A549 (cell line): ENCODE measurements around the gene HOGA1.

Experiments used
- CBX2 ChIP-seq: fragments of 200-600 bp; sonication (generic); IDR thresholded peaks from 2 replicates; pipeline ENCODE4 v1.6.1; 2016; ENCODE audit warnings: low read depth, mild to moderate bottlenecking, borderline replicate concordance
- CHD4 ChIP-seq: fragments of 200-600 bp; sonication (generic); IDR thresholded peaks from 2 replicates; pipeline ENCODE4 v1.6.1; 2016; ENCODE audit warnings: antibody characterized with exemption, mild to moderate bottlenecking, borderline replicate concordance
- CTCF ChIP-seq: fragments of >200 bp; sonication (Bioruptor Twin); formaldehyde crosslinking; IDR thresholded peaks from 3 replicates; pipeline ENCODE4 v1.5.1; 2016
- EHF ChIP-seq: fragments of 250-450 bp; sonication (Bioruptor Pico); IDR thresholded peaks from 2 replicates; pipeline ENCODE4 v1.5.0; 2020; ENCODE audit warnings: mild to moderate bottlenecking
- FOSB ChIP-seq: fragments of 250-450 bp; sonication (Bioruptor Pico); IDR thresholded peaks from 2 replicates; pipeline ENCODE4 v1.5.0; 2020; ENCODE audit warnings: mild to moderate bottlenecking, moderate library complexity
- JUN ChIP-seq, 2 experiments: fragments of >200 bp; sonication (Bioruptor Twin); formaldehyde crosslinking; IDR thresholded peaks; 2 replicates in 1 of 2; 3 replicates in 1 of 2; pipeline ENCODE4 v1.6.1; 2016 to 2017
- KDM1A ChIP-seq: fragments of 200-600 bp; sonication (generic); IDR thresholded peaks from 2 replicates; pipeline ENCODE4 v1.6.1; 2016; ENCODE audit warnings: low read depth, mild to moderate bottlenecking
- KDM5A ChIP-seq: fragments of 200-600 bp; sonication (generic); IDR thresholded peaks from 2 replicates; pipeline ENCODE4 v1.6.1; 2016; ENCODE audit warnings: antibody characterized with exemption, mild to moderate bottlenecking
- NPAS2 ChIP-seq: fragments of 250-450 bp; sonication (Bioruptor Pico); IDR thresholded peaks from 2 replicates; pipeline ENCODE4 v1.8.0; 2022; ENCODE audit warnings: mild to moderate bottlenecking, moderate library complexity, borderline replicate concordance
- PBX3 ChIP-seq: IDR thresholded peaks from 2 replicates; pipeline ENCODE4 v1.6.1; 2012
- POLR2A ChIP-seq: IDR thresholded peaks from 2 replicates; pipeline ENCODE4 v1.6.1; 2012; ENCODE audit warnings: mild to moderate bottlenecking, low read length
- RAD21 ChIP-seq, 2 experiments: fragments of >200 bp in 1 of 2; sonication (Bioruptor Twin) in 1 of 2; formaldehyde crosslinking in 1 of 2; IDR thresholded peaks in 1 of 2; conservative IDR thresholded peaks in 1 of 2; 2 replicates in 1 of 2; 3 replicates in 1 of 2; pipeline ENCODE4 v1.6.1; 2012 to 2018; ENCODE audit warnings: inconsistent platforms in 1 of 2
- USF2 ChIP-seq: fragments of 450-650 bp; IDR thresholded peaks from 2 replicates; pipeline ENCODE4 v1.6.1; 2014; ENCODE audit warnings: antibody characterized with exemption
- TF ChIP-seq, protein P1 (sequence below): fragments of 200-600 bp; sonication (generic); IDR thresholded peaks from 2 replicates; pipeline ENCODE4 v1.6.1; 2016; ENCODE audit warnings: antibody characterized with exemption, mild to moderate bottlenecking, moderate library complexity

- TF ChIP-seq CTCF, result no peak
- no peak for TF ChIP-seq FOSB
- no peak for TF ChIP-seq CHD4
- TF ChIP-seq JUN (IDR thresholded peaks at IDR 0.05), result no peak
- no peak for TF ChIP-seq EHF
- TF ChIP-seq, protein P1, sequence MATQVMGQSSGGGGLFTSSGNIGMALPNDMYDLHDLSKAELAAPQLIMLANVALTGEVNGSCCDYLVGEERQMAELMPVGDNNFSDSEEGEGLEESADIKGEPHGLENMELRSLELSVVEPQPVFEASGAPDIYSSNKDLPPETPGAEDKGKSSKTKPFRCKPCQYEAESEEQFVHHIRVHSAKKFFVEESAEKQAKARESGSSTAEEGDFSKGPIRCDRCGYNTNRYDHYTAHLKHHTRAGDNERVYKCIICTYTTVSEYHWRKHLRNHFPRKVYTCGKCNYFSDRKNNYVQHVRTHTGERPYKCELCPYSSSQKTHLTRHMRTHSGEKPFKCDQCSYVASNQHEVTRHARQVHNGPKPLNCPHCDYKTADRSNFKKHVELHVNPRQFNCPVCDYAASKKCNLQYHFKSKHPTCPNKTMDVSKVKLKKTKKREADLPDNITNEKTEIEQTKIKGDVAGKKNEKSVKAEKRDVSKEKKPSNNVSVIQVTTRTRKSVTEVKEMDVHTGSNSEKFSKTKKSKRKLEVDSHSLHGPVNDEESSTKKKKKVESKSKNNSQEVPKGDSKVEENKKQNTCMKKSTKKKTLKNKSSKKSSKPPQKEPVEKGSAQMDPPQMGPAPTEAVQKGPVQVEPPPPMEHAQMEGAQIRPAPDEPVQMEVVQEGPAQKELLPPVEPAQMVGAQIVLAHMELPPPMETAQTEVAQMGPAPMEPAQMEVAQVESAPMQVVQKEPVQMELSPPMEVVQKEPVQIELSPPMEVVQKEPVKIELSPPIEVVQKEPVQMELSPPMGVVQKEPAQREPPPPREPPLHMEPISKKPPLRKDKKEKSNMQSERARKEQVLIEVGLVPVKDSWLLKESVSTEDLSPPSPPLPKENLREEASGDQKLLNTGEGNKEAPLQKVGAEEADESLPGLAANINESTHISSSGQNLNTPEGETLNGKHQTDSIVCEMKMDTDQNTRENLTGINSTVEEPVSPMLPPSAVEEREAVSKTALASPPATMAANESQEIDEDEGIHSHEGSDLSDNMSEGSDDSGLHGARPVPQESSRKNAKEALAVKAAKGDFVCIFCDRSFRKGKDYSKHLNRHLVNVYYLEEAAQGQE, result no peak
- TF ChIP-seq KDM1A, result no peak
- TF ChIP-seq USF2, result no peak
- TF ChIP-seq NPAS2 (CRISPR knock-in tag), result no peak
- no peak for TF ChIP-seq KDM5A
- no peak for TF ChIP-seq PBX3
- TF ChIP-seq CBX2, result no peak
- TF ChIP-seq POLR2A, result no peak
- TF ChIP-seq RAD21 (conservative IDR thresholded peaks at IDR 0.05 in 1 of 2, IDR thresholded peaks at IDR 0.05 in 1 of 2), result no peak
Observed at GRCh38 chr10:97598407-97599271, 14.4 kb downstream of the HOGA1 start.
